ENCODE measurements around the gene CLSTN2. TPM values are rescaled to one million over a fixed set of nuclear protein-coding genes. Genes with fewer than 3 reads are reported as not detected.

The CLSTN2 gene
- total and polyA plus RNA-seq, 10 donors = 0.02 to 0.22 (median 0.13) TPM; not detected in 1

- DNase-seq = no peak
- Histone ChIP-seq H3K27ac (no peak overlapping the region), H3K9me3 (no peaks in the 10 kb centered on the region), H3K36me3 (no peaks in the 10 kb centered on the region), H3K4me3 (no peak overlapping the region), H3K4me1 (no peaks in the 10 kb centered on the region), H3K27me3 (replicated peaks in 1 of 7) (no peaks in the 10 kb centered on the region)
- intact Hi-C loops (cut with DNase I; ENCODE audit: low total_unique reads) = no loop called here
- 0 to 26% (median 14%) methylated on average over 1 of the region's 1 CpG for WGBS, 5 donors
- no peak for TF ChIP-seq CTCF (IDR thresholded peaks at IDR 0.05 in 8 of 11, conservative IDR thresholded peaks at IDR 0.05 in 3 of 11)
- no peak for TF ChIP-seq POLR2A (IDR thresholded peaks at IDR 0.05)
- TF ChIP-seq POLR2AphosphoS5 (IDR thresholded peaks at IDR 0.05) = no peak
Observed at GRCh38 chr3:140103166-140103565, 168.2 kb downstream of the CLSTN2 start.

- Histone ChIP-seq H3K36me3 (no peaks in the 10 kb centered on the region), H3K9me3 (no peaks in the 10 kb centered on the region), H3K4me1 (no peaks in the 10 kb centered on the region), H3K27me3 (replicated peaks in 1 of 7) (no peaks in the 10 kb centered on the region), H3K4me3 (no peak overlapping the region), H3K27ac (no peak overlapping the region)
- intact Hi-C loops (cut with DNase I; ENCODE audit: low total_unique reads) = no loop called here
- WGBS, 5 donors = 55 to 74% (median 68%) methylated on average over 4 of the region's 4 CpGs
- DNase-seq = no peak
- TF ChIP-seq CTCF (IDR thresholded peaks at IDR 0.05 in 8 of 11, conservative IDR thresholded peaks at IDR 0.05 in 3 of 11) = no peak
- no peak for TF ChIP-seq POLR2AphosphoS5 (IDR thresholded peaks at IDR 0.05)
- TF ChIP-seq POLR2A (IDR thresholded peaks at IDR 0.05) = no peak
Observed at GRCh38 chr3:140103986-140104645, 169.1 kb downstream of the CLSTN2 start.

DNA sequence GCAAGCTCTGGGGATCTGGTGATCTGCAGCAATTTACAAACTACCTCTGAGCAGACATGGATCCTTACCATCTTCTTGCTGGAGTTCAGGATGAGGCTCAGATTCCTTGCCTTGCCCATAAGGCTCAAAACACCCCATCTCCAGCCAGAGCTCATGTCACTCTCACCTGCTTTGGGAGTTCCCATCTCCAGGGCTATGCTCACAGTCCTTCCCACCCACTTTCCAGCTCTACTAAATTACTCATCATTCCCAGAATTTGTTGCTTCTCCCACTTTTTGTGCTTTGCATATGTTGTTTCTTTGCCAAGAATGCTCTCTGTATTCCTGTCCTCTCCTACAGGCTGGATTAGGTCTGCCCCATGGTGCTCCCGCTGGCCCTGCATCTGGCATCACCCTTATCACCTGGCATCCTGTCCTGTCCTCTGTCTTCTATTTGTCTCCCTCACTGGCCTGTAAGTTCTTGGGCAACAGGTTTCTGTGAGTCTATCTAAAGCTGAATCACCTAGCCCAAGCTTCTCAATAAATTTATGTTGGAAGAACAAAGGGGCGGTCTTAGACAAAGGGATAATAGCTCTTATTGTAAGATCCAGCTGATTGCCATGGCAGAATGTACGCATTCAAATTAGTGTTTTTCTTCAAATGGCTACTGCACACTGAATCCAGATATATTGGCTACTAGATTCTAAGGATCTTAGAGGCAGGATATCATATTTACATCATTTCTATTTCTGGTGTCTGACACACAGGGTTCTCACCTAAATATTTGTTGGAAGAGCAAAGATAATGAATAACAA, 179.2 kb downstream of the CLSTN2 start:
- Histone ChIP-seq H3K4me3 (no peak overlapping the region), H3K27me3 (replicated peaks in 1 of 7) (peaks cover 0 to 12% (median 0%) of the 10 kb centered on the region in 7 donors), H3K27ac (no peak overlapping the region), H3K9me3 (no peaks in the 10 kb centered on the region), H3K4me1 (peaks cover 0 to 5% (median 0%) of the 10 kb centered on the region in 6 donors), H3K36me3 (no peaks in the 10 kb centered on the region)
- 89 to 96% (median 92%) methylated on average over 3 of the region's 3 CpGs for WGBS, 5 donors
- no peak for DNase-seq
- TF ChIP-seq CTCF (IDR thresholded peaks at IDR 0.05 in 8 of 11, conservative IDR thresholded peaks at IDR 0.05 in 3 of 11) (no peak), POLR2AphosphoS5 (IDR thresholded peaks at IDR 0.05) (no peak), POLR2A (IDR thresholded peaks at IDR 0.05) (no peak)
- intact Hi-C loops (cut with DNase I; ENCODE audit: low total_unique reads) = no loop called here

GRCh38 chr3:140114789-140115080, 179.8 kb downstream of the CLSTN2 start:
- Histone ChIP-seq H3K9me3 (no peaks in the 10 kb centered on the region), H3K4me1 (peaks cover 0 to 5% (median 0%) of the 10 kb centered on the region in 6 donors), H3K27ac (no peak overlapping the region), H3K4me3 (no peak overlapping the region), H3K27me3 (replicated peaks in 1 of 7) (peaks cover 0 to 12% (median 0%) of the 10 kb centered on the region in 7 donors), H3K36me3 (no peaks in the 10 kb centered on the region)
- no peak for DNase-seq
- intact Hi-C loops (cut with DNase I; ENCODE audit: low total_unique reads) = no loop called here
- WGBS, 5 donors = 47 to 65% (median 51%) methylated on average over 2 of the region's 2 CpGs
- TF ChIP-seq CTCF (IDR thresholded peaks at IDR 0.05 in 8 of 11, conservative IDR thresholded peaks at IDR 0.05 in 3 of 11) (no peak), POLR2AphosphoS5 (IDR thresholded peaks at IDR 0.05) (no peak), POLR2A (IDR thresholded peaks at IDR 0.05) (no peak)
